PC-3 (cell line): ENCODE measurements around the gene FAM229A.

Source experiments
- CTCF ChIP-seq: fragments of 300-600 bp; sonication (generic); conservative IDR thresholded peaks from 2 replicates; pipeline ENCODE4 v1.5.1; 2017; ENCODE audit warnings: antibody characterized with exemption, low read depth, mild to moderate bottlenecking, low read length
- EZH2phosphoT487 ChIP-seq: fragments of 300-600 bp; sonication (generic); IDR thresholded peaks from 2 replicates; pipeline ENCODE4 v1.6.1; 2018; ENCODE audit warnings: mild to moderate bottlenecking, antibody characterized with exemption, low read length, borderline replicate concordance

- TF ChIP-seq CTCF, result no peak
- no peak for TF ChIP-seq EZH2phosphoT487
Observed at GRCh38 chr1:32329931-32330466, 32.3 kb downstream of the FAM229A start.
